HepG2 (cell line): Measurements from ENCODE around the gene PARP1. TPM values are rescaled to one million over a fixed set of nuclear protein-coding genes. Genes with fewer than 3 reads are reported as not detected.

Experiments
- ATAC-seq: fragments of 200-7000 bp; cut with Tn5 transposase; 3 replicates; pipeline ENCODE4 v1.9.1; 2020; ENCODE audit warnings: mild to moderate bottlenecking, moderate library complexity
- BruUV-seq: library from RNA; stranded (reverse); fragments of 400-500 nt; replicated peaks from 2 replicates; lab custom pipeline; 2021; lab: Mats Ljungman, UMichigan
- CTCF ChIA-PET: fragments of 300-600 bp; formaldehyde crosslinking; extraction: SDS; loops from one replicate; lab custom pipeline; 2021; ENCODE audit warnings: low total read pairs, inconsistent platforms, low intra/inter-chr PET ratio; lab: Yijun Ruan, JAX
- POLR2A ChIA-PET: fragments of 350-600 bp; sonication (Branson Sonifier 250); formaldehyde crosslinking; loops from one replicate; lab custom pipeline; 2020; ENCODE audit warnings: antibody characterized with exemption, inconsistent platforms; lab: Yijun Ruan, JAX
- DNase-seq: peaks from one replicate; pipeline ENCODE4 v3.0.0-alpha.2; 2015; ENCODE audit warnings: low spot score
- FAIRE-seq: peaks from 3 replicates; lab custom pipeline; 2011; peaks lifted over from hg19 to GRCh38; lab: Jason Lieb, UNC
- H2AFZ ChIP-seq: one replicate; pipeline ENCODE4 v1.6.1; 2011; ENCODE audit warnings: low read length, inconsistent platforms
- H3K27ac ChIP-seq: fragments of 300-600 bp; 3 replicates; pipeline ENCODE4 v1.8.0; 2011; ENCODE audit warnings: mixed run types, mild to moderate bottlenecking, mixed read lengths, low read length, inconsistent platforms; ENCODE audit not compliant: insufficient read depth; ENCODE audit errors: extremely low read length
- H3K27me3 ChIP-seq, 2 experiments: fragments of 200-600 bp in 1 of 2; 2 replicates in 1 of 2; 3 replicates in 1 of 2; pipeline versions ENCODE4 v1.6.0 to v1.8.0; 2011; ENCODE audit warnings: low read length in 2 of 2, mild to moderate bottlenecking in 2 of 2, moderate library complexity in 2 of 2, inconsistent platforms in 1 of 2; ENCODE audit not compliant: insufficient read depth in 2 of 2, control insufficient read depth in 1 of 2
- H3K36me3 ChIP-seq, 2 experiments: fragments of 200-600 bp in 1 of 2; replicated peaks in 1 of 2; 2 replicates in 1 of 2; 3 replicates in 1 of 2; pipeline versions ENCODE4 v1.5.1 to v1.8.0; 2011; ENCODE audit warnings: low read length in 2 of 2, inconsistent platforms in 1 of 2; ENCODE audit not compliant: insufficient read depth in 2 of 2, control insufficient read depth in 1 of 2
- H3K4me1 ChIP-seq: 2 replicates; pipeline ENCODE4 v1.5.1; 2012; ENCODE audit warnings: low read length, inconsistent platforms; ENCODE audit not compliant: insufficient read depth
- H3K4me2 ChIP-seq: 2 replicates; pipeline ENCODE4 v1.6.0; 2011; ENCODE audit warnings: low read depth, low read length, inconsistent platforms
- H3K4me3 ChIP-seq, 3 experiments: fragments of 200-600 bp in 1 of 3; sonication (generic), shearing (Covaris generic) in 1 of 3; replicated peaks in 1 of 3; 2 replicates each; pipeline ENCODE4 v1.5.1; 2011 to 2016; ENCODE audit warnings: low read length in 3 of 3, inconsistent platforms in 2 of 3, low read depth in 2 of 3, mild to moderate bottlenecking in 2 of 3, control low read depth in 1 of 3, mixed read lengths in 1 of 3; ENCODE audit not compliant: insufficient read depth in 1 of 3
- H3K79me2 ChIP-seq: one replicate; pipeline ENCODE4 v1.6.1; 2011; ENCODE audit warnings: low read length, inconsistent platforms; ENCODE audit not compliant: insufficient read depth
- H3K9ac ChIP-seq: 2 replicates; pipeline ENCODE4 v1.6.0; 2011; ENCODE audit warnings: mild to moderate bottlenecking, low read depth, low read length, inconsistent platforms; ENCODE audit not compliant: insufficient read depth
- H3K9me3 ChIP-seq: 2 replicates; pipeline ENCODE4 v1.5.1; 2012; ENCODE audit warnings: mild to moderate bottlenecking, low read length
- H4K20me1 ChIP-seq: 2 replicates; pipeline ENCODE4 v1.6.0; 2011; ENCODE audit warnings: inconsistent platforms, mild to moderate bottlenecking, low read length, moderate library complexity; ENCODE audit not compliant: insufficient read depth
- ARNTL ChIP-seq: sonication (generic); formaldehyde crosslinking; IDR thresholded peaks from 2 replicates; pipeline ENCODE4 v1.4.0; 2020; ENCODE audit warnings: mild to moderate bottlenecking, missing genetic modification reagents
- CBFB ChIP-seq: sonication (generic); formaldehyde crosslinking; IDR thresholded peaks from 2 replicates; pipeline ENCODE4 v1.4.0; 2020; ENCODE audit warnings: missing genetic modification reagents
- CHCHD3 ChIP-seq: sonication (generic); formaldehyde crosslinking; IDR thresholded peaks from 2 replicates; pipeline ENCODE4 v1.8.0; 2022; ENCODE audit warnings: mild to moderate bottlenecking, missing genetic modification reagents, moderate library complexity
- CREB3 ChIP-seq: sonication (generic); formaldehyde crosslinking; IDR thresholded peaks from 2 replicates; pipeline ENCODE4 v1.5.0; 2020; ENCODE audit warnings: missing genetic modification reagents
- HDAC1 ChIP-seq: sonication (generic); formaldehyde crosslinking; IDR thresholded peaks from 2 replicates; pipeline ENCODE4 v1.5.1; 2020; ENCODE audit warnings: mild to moderate bottlenecking, missing genetic modification reagents
- MNT ChIP-seq: fragments of 450-650 bp; IDR thresholded peaks from 2 replicates; pipeline ENCODE4 v1.6.1; 2016
- ZNF501 ChIP-seq: sonication (generic); formaldehyde crosslinking; IDR thresholded peaks from 2 replicates; pipeline ENCODE4 v1.5.1; 2020; ENCODE audit warnings: mild to moderate bottlenecking, moderate library complexity, missing genetic modification reagents
- WGBS: methylation state at CpG from one replicate; pipeline ENCODE4 v1.1.6; 2017; ENCODE audit warnings: low lambda C conversion rate; 5-methylcytosine and 5-hydroxymethylcytosine counted together
- in situ Hi-C: cut with HindIII; loops from 2 replicates; pipeline ENCODE4 v1.10.0; 2017; ENCODE audit warnings: low pct_unique_long_range_greater_than_20kb; ENCODE audit not compliant: extremely low pct_ligation_motif_present
- intact Hi-C: fragments of 100-400 bp; cut with micrococcal nuclease; formaldehyde crosslinking; loops from one replicate; pipeline ENCODE4 v1.10.0; 2022; ENCODE audit not compliant: unreplicated experiment
- polyA plus RNA-seq, 8 experiments: library from polyadenylated mRNA; depleted of rRNA in 3 of 8; stranded (reverse) in 7 of 8; unstranded in 1 of 8; fragments of >200 nt; fragmentation: Illumina TruSeq in 4 of 8; extraction: Trizol in 4 of 8; gene quantifications; 2 replicates each; pipeline versions ENCODE4 v1.2.1 to v1.2.3, GENCODE V29; 2011 to 2016; ENCODE audit warnings: low read depth in 4 of 8, missing spikeins in 1 of 8, mixed read lengths in 1 of 8; ENCODE audit not compliant: insufficient read depth in 1 of 8
- total RNA-seq, 5 experiments: library from RNA; depleted of rRNA; stranded (reverse); fragments of >200 nt; fragmentation: Illumina TruSeq; extraction: Trizol; gene quantifications; 2 replicates each; pipeline ENCODE4 v1.2.3, GENCODE V29; 2016; ENCODE audit warnings: low read depth in 1 of 5

Gene PARP1
- total and polyA plus RNA-seq, 2 of the 13 experiments (the other 11 are each of a cell fraction or from before 2014, with no cell fraction given), result 50.1 to 85.2 TPM

- ATAC-seq, result no peak
Measured at GRCh38 chr1:226425004-226425378, 17.1 kb upstream of the PARP1 start.

More at GRCh38 chr1:226425004-226425378, 17.1 kb upstream of the PARP1 start:
- in situ Hi-C loops, result loop anchor here (10.0 kb wide), 2 partner anchors 120 to 180 kb away; partner anchors contain the start of gene STUM
- H3K79me2 ChIP-seq, result no peaks in the 10 kb centered on the region
- H3K4me2 ChIP-seq, result no peak overlapping the region
- no peak overlapping the region for H2AFZ ChIP-seq
- intact Hi-C loops, result loop anchor here (10.0 kb wide), 2 partner anchors 120 to 180 kb away; partner anchors contain the start of gene STUM
- H3K36me3 ChIP-seq, result no peaks in the 10 kb centered on the region
- H4K20me1 ChIP-seq, result no peaks in the 10 kb centered on the region
- peaks cover 2 to 3% of the 10 kb centered on the region in 2 experiments; a peak in 1 of 5 replicates for H3K27me3 ChIP-seq
- TF ChIP-seq ZNF501 (CRISPR knock-in tag), result no peak
- TF ChIP-seq MNT, result no peak
- TF ChIP-seq HDAC1, result no peak
- no peak for TF ChIP-seq CHCHD3 (CRISPR knock-in tag)
- no peak for TF ChIP-seq CBFB (CRISPR knock-in tag)
- TF ChIP-seq ARNTL (CRISPR knock-in tag), result no peak
- TF ChIP-seq CREB3 (CRISPR knock-in tag), result no peak
- TF ChIP-seq, all 625 proteins: peak for 0
- Histone ChIP-seq H3K9ac (no peak overlapping the region), H3K27ac (no peak overlapping the region), H3K4me1 (no peaks in the 10 kb centered on the region), H3K9me3 (no peaks in the 10 kb centered on the region), H3K4me3 (no peak overlapping the region)
- no TSS peak for BruUV-seq
- POLR2A ChIA-PET, result no interaction called here
- WGBS, result 13% methylated on average over 2 of the region's 2 CpGs
- DNase-seq (no peak), FAIRE-seq (no peak)
- CTCF ChIA-PET, result interaction anchor here (1.5 kb wide), 1 partner anchor 184 kb away, joined by 6 read pairs; no protein-coding TSS in a partner anchor
